NCI-H1930 (cell line): ENCODE data around the gene PABPN1L.
"Not testable (repeated sequence)": the region's sequence is repeated elsewhere in the genome, so short reads cannot be mapped to it uniquely, and the experiment has no call there.

ENCODE experiments used
- DNase-seq, 2 experiments: peaks; one replicate each; lab custom pipeline; 2025; lab: John Stamatoyannopoulos, UW

PABPN1L gene

DNA sequence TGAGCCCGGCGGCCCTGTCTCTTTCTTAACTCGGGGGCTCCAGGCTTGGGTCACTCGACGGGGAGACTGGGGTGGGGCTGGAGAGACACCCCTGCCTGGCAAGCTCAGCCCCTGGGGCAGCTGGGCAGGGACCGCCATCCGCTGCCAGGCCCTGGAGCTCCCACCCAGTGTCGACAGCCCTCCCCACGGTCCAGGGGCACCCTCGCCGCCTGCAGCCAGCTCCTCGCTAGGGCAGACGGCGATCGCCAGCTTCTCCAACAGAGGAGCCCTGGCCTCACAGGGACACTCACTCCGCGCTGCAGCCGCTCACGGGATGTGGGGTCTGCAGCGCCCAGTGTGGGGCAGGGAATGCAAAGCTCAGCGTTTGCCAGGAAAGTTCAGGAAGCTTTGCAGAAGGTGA lies 38.7 kb downstream of the PABPN1L start:
- no peak for DNase-seq

- DNase-seq: no peak
Observed at GRCh38 chr16:88826070-88826840, 40.2 kb downstream of the PABPN1L start.

DNA sequence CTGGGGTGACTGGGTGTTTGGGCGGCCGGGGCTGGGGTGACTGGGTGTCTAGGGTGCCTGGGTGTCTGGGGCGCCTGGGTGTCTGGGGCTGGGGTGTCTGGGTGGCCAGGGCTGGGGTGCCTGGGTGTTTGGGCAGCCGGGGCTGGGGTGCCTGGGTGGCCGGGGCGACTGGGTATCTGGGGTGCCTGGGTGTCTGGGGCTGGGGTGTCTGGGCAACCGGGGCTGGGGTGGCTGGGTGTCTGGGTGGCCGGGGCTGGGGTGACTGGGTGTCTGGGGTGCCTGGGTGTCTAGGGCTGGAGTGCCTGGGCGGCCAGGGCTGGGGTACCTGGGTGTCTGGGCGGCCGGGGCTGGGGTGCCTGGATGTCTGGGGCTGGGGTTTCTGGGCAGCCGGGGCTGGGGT lies 41.3 kb downstream of the PABPN1L start:
- no peak for DNase-seq

GRCh38 chr16:88824256-88825077 lies 42.0 kb downstream of the PABPN1L start:
- no peak for DNase-seq

GRCh38 chr16:88823646-88824045 lies 42.8 kb downstream of the PABPN1L start:
- not testable (repeated sequence) for DNase-seq

- DNase-seq: no peak
Observed at GRCh38 chr16:88822281-88823040, 44.0 kb downstream of the PABPN1L start.

DNA sequence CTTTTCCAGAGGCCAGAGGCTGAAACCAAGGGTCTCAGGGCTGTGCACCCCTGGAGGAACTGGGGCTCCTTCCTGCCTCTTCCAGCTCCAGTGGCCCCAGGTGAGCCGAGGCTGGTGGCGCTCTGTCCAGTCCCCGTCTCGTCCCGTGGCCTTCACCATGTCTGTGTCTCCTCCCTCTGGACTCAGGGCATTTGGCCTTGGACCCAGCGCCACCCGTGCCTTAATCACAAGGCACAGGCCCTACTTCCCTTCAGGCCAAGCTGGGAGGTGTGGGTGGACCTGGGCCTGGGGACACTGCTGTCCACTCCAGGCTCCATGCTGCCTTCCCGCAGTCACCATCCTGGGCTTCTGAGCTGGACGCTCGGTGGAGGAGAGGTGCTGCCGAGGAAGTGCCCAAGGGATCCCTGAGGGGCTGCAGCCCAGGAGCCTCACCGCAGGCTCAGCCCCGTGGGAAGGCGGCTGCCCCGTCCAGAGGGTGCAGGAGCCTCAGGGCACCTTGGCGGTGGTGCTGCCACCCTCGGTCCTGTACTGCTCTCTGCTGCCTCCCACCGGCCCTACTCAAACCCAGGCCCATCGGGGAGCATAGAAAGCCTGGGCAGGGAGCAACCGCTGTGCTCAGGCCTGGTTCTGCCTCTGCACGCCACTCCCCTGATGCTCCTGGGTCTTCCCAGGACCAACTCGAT lies 45.2 kb downstream of the PABPN1L start:
- no peak for DNase-seq

DNA sequence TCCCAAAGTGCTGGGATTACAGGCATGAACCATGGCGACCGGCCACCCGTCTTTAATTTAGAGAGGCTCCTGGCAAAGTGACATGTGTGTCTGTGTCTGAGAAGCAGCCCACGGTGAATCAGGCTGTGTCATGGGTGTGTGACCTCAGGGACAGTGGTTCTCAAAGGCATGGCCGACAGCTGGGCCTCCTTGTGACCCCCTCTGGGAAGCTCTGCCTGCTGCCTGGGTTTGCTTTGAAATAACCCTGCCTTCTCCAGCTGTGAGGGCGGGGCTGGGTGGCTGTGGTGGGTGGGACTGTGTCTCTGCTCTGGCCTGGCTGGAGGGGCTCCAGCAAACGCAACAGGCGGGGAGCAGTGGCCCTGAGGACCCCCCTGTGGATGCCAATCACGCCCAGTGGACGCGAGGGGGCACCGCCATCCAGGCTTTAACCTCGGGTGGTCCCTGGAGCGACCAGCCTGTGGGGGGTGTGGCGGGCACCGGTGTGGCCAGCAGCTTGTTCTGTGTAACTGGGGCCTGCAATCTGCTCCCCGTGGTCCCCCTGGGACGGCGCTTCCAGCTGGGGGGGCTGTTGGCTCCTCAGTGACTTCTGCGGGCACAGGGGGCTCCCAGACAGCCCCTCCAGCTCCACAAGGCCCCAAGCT lies 46.0 kb downstream of the PABPN1L start:
- DNase-seq: no peak

GRCh38 chr16:88819126-88819525 lies 47.3 kb downstream of the PABPN1L start:
- no peak for DNase-seq

DNA sequence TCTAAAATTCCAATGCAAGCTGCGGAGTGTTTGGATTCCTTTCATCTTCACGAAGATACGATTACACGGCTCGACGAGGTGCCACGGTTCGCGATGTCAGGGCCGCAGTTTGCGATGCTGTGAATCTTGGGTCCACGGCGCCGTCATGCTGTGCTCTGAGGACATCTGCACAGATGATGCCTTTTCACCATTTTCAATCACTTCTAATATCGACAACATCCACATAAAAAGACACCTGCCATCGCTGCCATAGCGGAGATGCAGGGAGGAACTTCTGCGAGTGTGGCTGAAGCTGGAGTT lies 47.9 kb downstream of the PABPN1L start:
- DNase-seq: no peak

DNA sequence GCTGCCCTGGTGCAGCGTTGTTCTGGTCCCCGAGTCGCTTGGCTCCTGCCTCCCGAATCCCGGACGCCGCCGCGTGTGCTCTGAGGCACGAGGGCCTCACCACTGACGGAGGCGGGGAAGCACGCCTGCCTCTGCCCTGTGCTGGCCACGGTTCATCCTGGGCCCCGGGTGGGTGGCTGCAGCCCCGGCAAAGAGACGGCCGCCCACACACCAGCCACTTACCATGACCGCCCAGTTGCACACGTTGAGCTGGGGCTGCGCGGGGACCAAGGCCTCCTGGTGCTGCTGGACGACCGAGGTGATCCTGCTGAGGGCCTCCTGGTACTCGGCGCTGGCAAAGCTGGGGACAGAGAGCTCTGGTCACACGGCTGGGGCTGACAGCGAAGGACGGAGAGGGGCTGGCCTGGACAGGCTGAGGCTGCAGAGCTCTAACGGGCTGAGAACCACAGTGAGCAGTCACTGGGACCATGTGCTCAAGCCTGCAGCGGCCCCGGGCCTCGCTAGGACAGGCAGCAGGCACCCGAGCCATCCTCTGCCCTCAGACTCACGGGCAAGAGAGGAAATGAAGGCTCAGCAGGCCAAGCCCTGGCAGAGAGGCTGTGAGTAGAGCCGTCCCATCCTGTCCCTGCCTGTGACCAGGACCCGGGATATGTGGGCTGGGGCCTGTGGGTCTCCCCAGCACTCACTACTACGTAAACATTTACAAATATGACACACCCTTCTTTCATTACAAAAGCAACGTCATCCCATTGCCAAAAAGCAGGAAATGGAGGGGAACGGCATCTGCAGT lies 48.5 kb downstream of the PABPN1L start:
- DNase-seq: no peak

GRCh38 chr16:88816736-88817535 lies 49.5 kb downstream of the PABPN1L start:
- no peak for DNase-seq

- peak in 1 of 2 experiments; percentile 4 for DNase-seq
Observed at GRCh38 chr16:88815901-88816589, 50.4 kb downstream of the PABPN1L start.

- DNase-seq: no peak
Observed at GRCh38 chr16:88815227-88815626, 51.2 kb downstream of the PABPN1L start.

DNA sequence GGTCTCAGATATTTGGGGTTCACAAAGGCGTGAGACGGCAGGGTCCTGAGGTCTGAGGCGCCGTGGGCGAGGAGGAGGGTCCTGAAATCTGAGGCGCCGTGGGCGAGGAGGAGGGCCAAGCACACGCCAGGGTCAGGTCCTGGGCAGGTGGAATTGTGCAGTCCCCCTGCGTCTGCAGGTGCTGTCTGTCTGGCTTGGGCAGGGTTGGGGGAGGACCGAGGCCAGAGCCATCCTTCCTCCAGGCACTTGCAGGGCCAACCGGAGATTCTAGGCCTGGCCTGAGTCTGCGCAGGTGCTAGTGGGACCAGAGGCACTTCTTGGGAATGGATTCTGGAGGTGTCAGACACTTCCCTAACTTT lies 52.3 kb downstream of the PABPN1L start:
- no peak for DNase-seq
